ENCODE results near the gene KIF9. TPM values are rescaled to one million over a fixed set of nuclear protein-coding genes. Genes with fewer than 3 reads are reported as not detected.
"Not testable (repeated sequence)": the region's sequence is repeated elsewhere in the genome, so short reads cannot be mapped to it uniquely, and the experiment has no call there.

KIF9 gene
- total RNA-seq, 2 experiments from 2014 or later: 3.6 to 3.9 TPM

DNA sequence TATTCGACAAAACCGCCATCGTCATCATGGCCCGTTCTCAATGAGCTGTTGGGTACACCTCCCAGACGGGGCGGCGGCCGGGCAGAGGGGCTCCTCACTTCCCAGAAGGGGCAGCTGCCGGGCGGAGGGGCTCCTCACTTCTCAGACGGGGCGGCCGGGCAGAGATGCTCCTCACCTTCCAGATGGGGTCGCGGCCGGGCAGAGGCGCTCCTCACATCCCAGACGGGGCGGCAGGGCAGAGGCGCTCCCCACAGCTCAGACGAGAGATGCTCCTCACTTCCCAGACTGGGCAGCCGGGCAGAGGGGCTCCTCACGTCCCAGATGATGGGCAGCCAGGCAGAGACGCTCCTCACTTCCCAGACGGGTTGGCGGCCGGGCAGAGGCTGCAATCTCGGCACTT lies 26.6 kb upstream of the KIF9 start:
- DNase-seq, H3K27me3 Mint-ChIP-seq, H3K4me1 Mint-ChIP-seq, POLR2A ChIA-PET, H3K27ac Mint-ChIP-seq, H3K4me3 Mint-ChIP-seq, CTCF ChIA-PET, H3K9me3 Mint-ChIP-seq: not testable (repeated sequence)
- H3K36me3 Mint-ChIP-seq (ENCODE audit: low read depth): peaks cover 27% of the 10 kb centered on the region

DNA sequence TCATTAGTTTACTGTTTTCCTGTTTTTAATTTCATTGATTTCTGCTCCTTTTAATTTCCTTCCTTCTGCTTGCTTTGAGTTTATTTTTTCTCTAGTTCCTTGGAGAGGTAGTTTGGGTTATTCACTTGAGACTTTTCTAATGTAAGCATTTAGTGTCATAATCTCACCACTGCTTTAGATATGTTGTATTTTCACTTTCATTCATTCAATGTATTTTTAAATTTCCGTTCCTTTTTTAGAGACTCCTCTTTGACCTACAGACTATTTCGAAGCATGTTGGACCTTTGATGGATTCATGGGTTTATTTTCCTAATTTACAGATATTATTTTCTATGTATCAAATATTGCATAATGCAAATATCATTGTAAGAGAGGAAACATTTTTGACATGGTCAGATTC lies 23.4 kb upstream of the KIF9 start:
- ChIA-PET POLR2A (no interaction called here), CTCF (interaction anchor here (1.1 kb wide), 1 partner anchor 32 kb away, joined by 3 read pairs; no protein-coding TSS in a partner anchor)
- H3K27ac Mint-ChIP-seq: no peak overlapping the region

DNA sequence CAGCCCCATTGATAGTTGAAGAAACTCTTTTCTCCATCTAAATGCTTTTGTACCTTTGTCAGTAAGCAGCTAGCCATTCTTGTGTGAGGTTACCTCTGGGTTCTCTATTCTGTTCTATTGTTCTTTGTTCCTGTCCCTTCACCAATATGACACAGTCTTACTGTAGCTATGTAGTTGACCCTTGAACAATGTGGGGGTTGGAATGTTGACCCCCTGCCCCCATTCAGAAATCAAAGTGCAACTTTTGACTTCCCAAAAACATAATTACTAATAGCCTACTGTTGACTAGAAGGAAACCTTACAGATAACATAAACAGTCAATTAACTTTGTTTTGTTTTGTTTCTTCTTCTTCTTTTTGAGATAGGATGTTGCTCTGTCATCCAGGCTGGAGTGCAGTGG lies 18.9 kb upstream of the KIF9 start:
- no peak overlapping the region for H3K4me3 Mint-ChIP-seq
- ChIA-PET POLR2A (interaction anchor here (0.6 kb wide), 1 partner anchor 18 kb away, joined by 3 read pairs; no protein-coding TSS in a partner anchor), CTCF (interaction anchor here (0.8 to 1.1 kb wide), 2 partner anchors 13 to 27 kb away, joined by 3 read pairs; no protein-coding TSS in a partner anchor)
- no peak for DNase-seq
- peaks cover 25% of the 10 kb centered on the region for H3K4me1 Mint-ChIP-seq
- no peaks in the 10 kb centered on the region for H3K27me3 Mint-ChIP-seq
- peaks cover 25% of the 10 kb centered on the region for H3K36me3 Mint-ChIP-seq (ENCODE audit: low read depth)
- no peaks in the 10 kb centered on the region for H3K9me3 Mint-ChIP-seq
- H3K27ac Mint-ChIP-seq: no peak overlapping the region

More for the DNA sequence above, 23.4 kb upstream of the KIF9 start:
- Mint-ChIP-seq H3K4me3 (no peak overlapping the region), H3K9me3 (no peaks in the 10 kb centered on the region), H3K27me3 (no peaks in the 10 kb centered on the region), H3K4me1 (peaks cover 4% of the 10 kb centered on the region), H3K36me3 (ENCODE audit: low read depth) (peaks cover 38% of the 10 kb centered on the region)
- DNase-seq: no peak

DNA sequence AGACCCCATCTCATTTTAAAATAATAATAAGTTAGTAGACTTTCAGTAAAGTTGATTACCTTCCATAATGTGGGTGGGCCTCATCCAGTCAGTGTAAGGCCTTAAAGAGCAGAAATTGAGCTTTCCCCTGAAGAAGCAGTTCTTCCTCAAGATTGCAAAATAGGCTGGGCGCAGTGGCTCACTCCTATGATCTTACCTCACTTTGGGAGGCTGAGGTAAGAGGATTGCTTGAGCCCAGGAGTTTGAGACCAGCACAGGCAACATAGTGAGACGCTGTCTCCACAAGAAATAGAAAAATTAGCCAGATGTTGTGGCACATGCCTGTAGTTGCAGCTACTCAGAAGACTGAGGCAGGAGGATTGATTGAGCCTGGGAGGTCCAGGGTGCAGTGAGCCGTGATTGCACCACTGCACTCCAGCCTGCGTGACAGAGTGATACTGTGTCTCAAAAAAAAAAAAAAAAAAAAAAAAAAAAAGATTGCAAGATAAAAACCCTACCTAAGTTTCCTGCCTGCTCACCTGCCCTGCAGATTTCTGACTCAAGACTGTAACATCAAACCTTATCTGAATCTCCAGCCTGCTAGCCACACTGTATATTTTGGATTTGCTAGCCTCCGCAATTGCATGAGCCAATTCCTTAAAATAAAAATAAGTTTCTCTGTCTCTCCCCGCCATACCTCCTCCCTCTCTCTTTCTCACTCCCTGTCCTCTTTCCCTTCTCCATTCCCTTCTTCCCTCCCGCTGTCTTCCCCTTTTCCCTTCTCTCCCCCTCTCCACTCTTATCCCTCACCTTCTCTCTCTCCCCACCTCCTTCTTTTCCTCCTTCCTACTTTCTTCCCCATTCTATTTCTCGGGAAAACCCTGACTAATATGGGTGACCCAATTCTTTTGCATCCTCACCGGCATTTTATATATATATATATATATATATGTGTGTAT lies 17.1 kb upstream of the KIF9 start:
- POLR2A ChIA-PET: no interaction called here

DNA sequence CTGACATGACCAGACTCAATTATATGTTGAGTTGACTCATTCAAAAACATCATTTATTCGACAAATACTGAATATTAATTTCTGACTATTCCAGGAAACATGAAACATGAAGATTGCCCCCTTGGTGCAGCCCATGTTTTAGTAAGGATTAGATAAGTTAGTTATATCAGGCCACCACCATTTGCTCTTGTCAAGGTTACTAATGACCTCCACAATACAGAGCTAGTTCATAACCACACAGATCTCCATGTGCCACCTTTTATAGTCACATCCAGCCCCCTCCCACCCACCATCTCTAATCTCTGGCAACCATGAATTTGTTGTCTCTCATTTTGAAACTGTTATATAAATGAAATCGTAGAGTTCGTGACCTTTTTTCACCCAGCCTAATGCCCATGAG lies 15.8 kb upstream of the KIF9 start:
- DNase-seq: no peak
- Mint-ChIP-seq H3K9me3 (no peaks in the 10 kb centered on the region), H3K4me3 (no peak overlapping the region), H3K36me3 (ENCODE audit: low read depth) (peaks cover 16% of the 10 kb centered on the region), H3K27ac (no peak overlapping the region), H3K4me1 (peaks cover 31% of the 10 kb centered on the region), H3K27me3 (no peaks in the 10 kb centered on the region)
- ChIA-PET CTCF (interaction anchor here (1.4 kb wide), 1 partner anchor 26 kb away, joined by 3 read pairs; no protein-coding TSS in a partner anchor), POLR2A (no interaction called here)

More for the DNA sequence above, 17.1 kb upstream of the KIF9 start:
- DNase-seq: no peak
- Mint-ChIP-seq H3K9me3 (no peaks in the 10 kb centered on the region), H3K27me3 (no peaks in the 10 kb centered on the region), H3K36me3 (ENCODE audit: low read depth) (peaks cover 18% of the 10 kb centered on the region), H3K4me3 (no peak overlapping the region), H3K4me1 (peaks cover 31% of the 10 kb centered on the region), H3K27ac (no peak overlapping the region)
- CTCF ChIA-PET: interaction anchor here (0.6 to 1.4 kb wide), 3 partner anchors 24 to 187 kb away, joined by 3 to 7 read pairs (median 3); no protein-coding TSS in a partner anchor

DNA sequence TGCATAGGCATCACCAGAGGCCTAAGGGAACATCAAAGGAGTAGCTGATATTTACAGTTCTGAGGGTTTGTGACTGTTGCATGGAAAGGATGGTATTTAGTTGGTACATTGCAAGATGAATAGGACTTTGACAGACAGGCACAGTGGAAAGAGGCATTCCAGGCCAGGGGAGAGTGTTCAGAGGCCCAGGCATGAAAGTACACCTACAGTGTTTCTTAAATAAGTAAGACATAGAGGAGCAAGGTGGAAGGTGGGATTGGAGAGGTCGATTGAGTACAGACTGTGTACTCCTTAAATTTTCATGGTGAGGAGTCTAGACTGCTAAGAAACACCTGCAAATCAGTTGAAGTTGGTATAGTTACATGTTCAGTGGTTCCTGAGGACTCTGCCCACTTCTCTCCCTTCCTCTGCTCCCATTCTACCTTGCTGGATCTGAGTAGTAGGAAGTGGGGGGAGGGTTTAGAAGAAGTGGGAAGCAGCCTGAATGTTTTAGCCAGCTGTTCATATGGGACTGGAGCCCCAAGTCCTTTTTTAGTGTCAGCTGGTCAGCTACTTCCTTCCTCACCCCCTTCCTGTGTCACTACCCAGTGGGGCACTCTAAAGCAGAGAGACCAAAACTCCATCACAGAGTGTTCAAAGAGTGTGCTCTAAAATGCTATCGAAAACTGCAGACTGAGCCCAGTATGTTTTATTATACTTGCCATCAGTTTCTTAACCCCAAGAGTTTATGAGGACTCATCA lies 14.1 kb upstream of the KIF9 start:
- CTCF ChIA-PET: no interaction called here
- peaks cover 6% of the 10 kb centered on the region for H3K36me3 Mint-ChIP-seq (ENCODE audit: low read depth)
- POLR2A ChIA-PET: no interaction called here

DNA sequence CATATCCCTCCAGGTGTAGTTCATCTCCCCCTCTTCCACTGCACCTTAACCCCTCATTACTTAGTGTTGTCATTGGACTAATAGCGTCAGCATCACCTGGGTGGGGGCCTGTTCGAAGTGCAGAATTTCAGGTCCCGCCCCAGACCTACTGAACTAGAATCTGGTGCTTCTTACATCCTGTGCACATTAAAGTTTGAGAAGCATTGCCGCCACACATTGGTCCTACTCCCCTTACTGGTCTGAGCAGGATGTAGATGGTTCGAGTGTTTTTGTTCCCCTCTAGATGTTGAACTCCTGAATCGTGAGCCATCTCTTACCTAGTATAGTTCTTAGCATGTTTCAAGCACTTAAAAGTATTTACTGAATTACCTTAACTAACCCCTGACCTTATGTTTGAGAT lies 13.4 kb upstream of the KIF9 start:
- Mint-ChIP-seq H3K27ac (peak overlapping the region; percentile 10), H3K27me3 (no peaks in the 10 kb centered on the region), H3K9me3 (no peaks in the 10 kb centered on the region), H3K4me3 (no peak overlapping the region), H3K4me1 (peaks cover 31% of the 10 kb centered on the region), H3K36me3 (ENCODE audit: low read depth) (peaks cover 6% of the 10 kb centered on the region)
- ChIA-PET CTCF (interaction anchor here (0.6 to 1.4 kb wide), 2 partner anchors 8 to 106 kb away, joined by 3 to 5 read pairs; no protein-coding TSS in a partner anchor), POLR2A (no interaction called here)
- DNase-seq: no peak

More for the DNA sequence above, 14.1 kb upstream of the KIF9 start:
- Mint-ChIP-seq H3K27me3 (no peaks in the 10 kb centered on the region), H3K9me3 (no peaks in the 10 kb centered on the region), H3K4me1 (peaks cover 31% of the 10 kb centered on the region), H3K27ac (peak overlapping the region; percentile 37), H3K4me3 (no peak overlapping the region)
- no peak for DNase-seq

DNA sequence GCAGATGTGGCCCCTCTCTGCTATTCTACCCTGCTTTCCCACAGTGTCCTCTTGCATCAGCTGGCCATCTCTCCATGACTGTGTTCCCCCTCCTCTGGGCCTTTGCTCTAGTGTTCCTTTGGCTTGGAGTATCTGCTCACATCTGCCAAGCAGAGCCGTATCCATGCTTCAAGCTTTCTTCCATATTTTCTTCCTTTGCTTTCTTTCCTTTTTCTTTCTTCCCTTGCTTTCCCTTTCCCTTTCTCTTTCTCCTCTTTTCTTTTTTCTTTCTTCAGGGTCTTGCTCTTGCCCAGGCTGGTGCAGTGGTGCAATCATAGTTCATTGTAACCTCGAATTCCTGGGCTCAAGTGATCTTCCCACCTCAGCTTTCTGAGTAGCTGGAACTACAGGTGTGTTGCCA lies 12.7 kb upstream of the KIF9 start:
- POLR2A ChIA-PET: no interaction called here
- H3K4me3 Mint-ChIP-seq: no peak overlapping the region
- no peak for DNase-seq
- H3K27me3 Mint-ChIP-seq: no peaks in the 10 kb centered on the region
- peaks cover 4% of the 10 kb centered on the region for H3K36me3 Mint-ChIP-seq (ENCODE audit: low read depth)
- H3K27ac Mint-ChIP-seq: no peak overlapping the region
- CTCF ChIA-PET: interaction anchor here (0.7 to 1.4 kb wide), 4 partner anchors 9 to 131 kb away, joined by 4 to 5 read pairs (median 4); partner anchors contain the start of gene SETD2
- no peaks in the 10 kb centered on the region for H3K9me3 Mint-ChIP-seq
- peaks cover 31% of the 10 kb centered on the region for H3K4me1 Mint-ChIP-seq

DNA sequence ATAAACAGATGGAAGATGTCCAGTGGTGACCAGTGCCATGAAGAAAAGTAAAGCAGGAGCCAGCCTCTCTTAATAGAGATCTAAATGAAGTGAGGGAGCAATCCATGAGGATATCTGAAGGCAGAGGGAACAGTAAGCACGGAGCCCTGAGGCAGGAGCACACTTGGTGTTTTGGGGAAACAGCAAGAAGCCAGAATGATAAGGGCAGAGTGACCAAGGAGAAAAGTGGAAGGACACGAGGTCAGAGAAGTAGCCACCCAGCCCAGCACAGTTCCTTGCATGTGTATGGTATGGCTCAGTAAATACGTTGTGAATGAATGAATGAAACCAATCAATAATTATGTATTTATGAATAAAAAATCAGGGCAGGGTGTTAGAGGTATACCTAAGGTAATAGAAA lies 11.8 kb upstream of the KIF9 start:
- no peak for DNase-seq
- peaks cover 25% of the 10 kb centered on the region for H3K4me1 Mint-ChIP-seq
- H3K36me3 Mint-ChIP-seq (ENCODE audit: low read depth): peaks cover 4% of the 10 kb centered on the region
- POLR2A ChIA-PET: no interaction called here
- H3K4me3 Mint-ChIP-seq: no peak overlapping the region
- CTCF ChIA-PET: interaction anchor here (0.7 to 1.5 kb wide), 4 partner anchors 10 to 361 kb away, joined by 3 to 5 read pairs (median 4); no protein-coding TSS in a partner anchor
- H3K27ac Mint-ChIP-seq: no peak overlapping the region
- H3K27me3 Mint-ChIP-seq: no peaks in the 10 kb centered on the region
- H3K9me3 Mint-ChIP-seq: no peaks in the 10 kb centered on the region

DNA sequence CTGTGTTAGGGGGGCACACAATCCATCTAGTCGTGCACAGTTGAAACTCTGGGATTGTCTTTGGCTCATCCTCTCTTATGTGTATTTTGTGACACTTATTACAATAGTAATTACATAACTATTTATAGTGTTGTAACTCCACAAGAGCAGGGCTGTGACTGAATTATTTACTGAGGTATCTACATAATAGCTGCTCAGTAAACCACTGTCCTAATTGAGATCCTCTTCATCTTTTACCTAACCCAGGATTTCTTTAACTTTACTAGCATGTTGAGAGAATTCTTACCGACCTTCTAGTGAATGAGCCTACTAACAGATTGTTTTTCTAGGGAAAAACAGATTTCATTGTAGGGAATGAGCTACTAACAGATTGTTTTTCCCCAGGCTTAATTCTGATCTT lies 11.2 kb upstream of the KIF9 start:
- Mint-ChIP-seq H3K4me3 (no peak overlapping the region), H3K27ac (no peak overlapping the region), H3K36me3 (ENCODE audit: low read depth) (peaks cover 4% of the 10 kb centered on the region), H3K27me3 (no peaks in the 10 kb centered on the region), H3K4me1 (peaks cover 21% of the 10 kb centered on the region), H3K9me3 (no peaks in the 10 kb centered on the region)
- DNase-seq: no peak
- CTCF ChIA-PET: interaction anchor here (0.7 to 1.5 kb wide), 3 partner anchors 10 to 360 kb away, joined by 3 to 5 read pairs (median 3); no protein-coding TSS in a partner anchor
- POLR2A ChIA-PET: no interaction called here

DNA sequence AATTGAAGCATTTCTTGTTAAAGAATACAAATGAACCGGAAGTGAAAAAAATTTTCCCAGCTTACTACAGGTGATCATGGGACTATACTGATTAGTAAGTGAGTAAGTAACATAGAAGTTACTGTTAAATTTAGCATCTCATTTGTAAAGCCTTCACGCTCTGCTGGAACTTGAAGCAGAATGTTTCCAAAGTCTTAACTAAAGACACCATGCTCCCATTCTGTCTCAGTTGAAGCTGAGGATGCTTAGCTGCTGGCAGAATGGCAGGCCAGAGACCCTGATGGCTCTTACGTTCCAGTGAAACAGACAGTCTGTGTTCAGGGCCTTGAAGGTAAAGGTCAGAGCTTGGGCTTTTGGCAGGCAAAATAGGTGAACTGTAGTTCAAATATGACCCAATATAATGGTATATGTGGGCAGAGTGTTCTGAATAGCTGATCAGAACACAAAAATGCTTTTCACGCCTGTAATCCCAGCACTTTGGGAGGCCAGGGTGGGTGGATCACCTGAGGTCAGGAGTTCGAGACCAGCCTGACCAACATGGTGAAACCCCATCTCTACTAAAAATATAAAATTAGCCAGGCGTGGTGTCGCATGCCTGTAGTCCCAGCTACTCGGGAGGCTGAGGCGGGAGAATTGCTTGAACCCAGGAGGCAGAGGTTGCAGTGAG lies 9.3 kb upstream of the KIF9 start:
- H3K4me1 Mint-ChIP-seq: peaks cover 14% of the 10 kb centered on the region
- not testable (repeated sequence) for H3K36me3 Mint-ChIP-seq (ENCODE audit: low read depth)
- CTCF ChIA-PET: interaction anchor here (0.6 to 1.6 kb wide), 3 partner anchors 9 to 380 kb away, joined by 3 to 5 read pairs (median 4); partner anchors contain the start of gene KLHL18

DNA sequence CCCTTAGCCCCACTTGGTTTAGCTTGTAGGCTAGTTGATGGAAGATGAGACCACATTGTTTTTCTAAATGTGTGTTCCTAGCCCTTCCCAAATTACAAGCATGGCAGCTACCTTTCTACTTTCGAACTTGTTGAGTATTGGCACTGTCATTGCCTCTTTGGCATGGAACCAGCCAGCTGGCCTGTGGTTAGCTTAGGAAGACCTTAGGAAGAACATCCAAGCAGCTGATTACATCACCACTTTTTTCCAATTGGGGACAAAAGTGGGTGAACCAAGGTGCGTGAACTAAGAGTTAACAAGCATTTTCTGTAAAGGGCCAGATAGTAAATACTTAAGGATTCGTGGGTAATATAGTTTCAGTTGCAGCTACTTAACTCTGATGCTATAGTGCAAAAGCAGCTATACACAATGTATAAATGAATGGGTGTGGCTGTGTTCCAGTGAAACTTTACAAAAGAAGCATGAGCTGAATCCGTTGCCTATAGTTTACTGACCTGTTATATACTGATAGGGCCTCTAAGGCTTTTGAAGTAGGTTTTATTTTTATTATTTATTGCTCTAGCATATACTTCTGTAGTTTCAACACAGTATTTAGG lies 8.7 kb upstream of the KIF9 start:
- peaks cover 6% of the 10 kb centered on the region for H3K36me3 Mint-ChIP-seq (ENCODE audit: low read depth)
- POLR2A ChIA-PET: no interaction called here

More for the DNA sequence above, 9.3 kb upstream of the KIF9 start:
- not testable (repeated sequence) for H3K27ac Mint-ChIP-seq, H3K4me3 Mint-ChIP-seq, DNase-seq, H3K9me3 Mint-ChIP-seq, H3K27me3 Mint-ChIP-seq
- POLR2A ChIA-PET: interaction anchor here (0.7 kb wide), 1 partner anchor 28 kb away, joined by 3 read pairs; no protein-coding TSS in a partner anchor

More for the DNA sequence above, 8.7 kb upstream of the KIF9 start:
- H3K27me3 Mint-ChIP-seq: no peaks in the 10 kb centered on the region
- no peak overlapping the region for H3K4me3 Mint-ChIP-seq
- no peak for DNase-seq
- no peaks in the 10 kb centered on the region for H3K9me3 Mint-ChIP-seq
- H3K4me1 Mint-ChIP-seq: peaks cover 12% of the 10 kb centered on the region
- H3K27ac Mint-ChIP-seq: no peak overlapping the region
- CTCF ChIA-PET: interaction anchor here (0.9 to 2.0 kb wide), 4 partner anchors 8 to 32 kb away, joined by 3 to 4 read pairs (median 4); partner anchors contain the start of gene KLHL18

Measured in activated CD4-positive, alpha-beta T cell treated with anti-CD3 and anti-CD28 coated beads, Interleukin-2, amount 10 ng/mL, durations not matched to agents 7 days and 5 days (primary cell).